CD8-positive, alpha-beta memory T cell (primary cell): ENCODE data around the gene MX1. TPM values are rescaled to one million over a fixed set of nuclear protein-coding genes. Genes with fewer than 3 reads are reported as not detected.
A peak's percentile ranks its signal among the peaks of the same experiment; 100 is the strongest.

Experiments used
- CTCF ChIA-PET: fragments of 350-600 bp; sonication (Branson Sonifier 250); formaldehyde crosslinking; loops from one replicate; lab custom pipeline; 2021; ENCODE audit warnings: antibody characterized with exemption; lab: Charles Lee
- POLR2A ChIA-PET: fragments of 350-600 bp; sonication (Branson Sonifier 250); formaldehyde crosslinking; loops from one replicate; lab custom pipeline; 2021; ENCODE audit warnings: antibody characterized with exemption; lab: Charles Lee
- DNase-seq, 5 donors: peaks; one replicate each; pipeline versions ENCODE4 v3.0.0 to v3.0.0-alpha.2; 2020 to 2022; ENCODE audit warnings: mixed read lengths in 1 of 5
- H3K27ac ChIP-seq: one replicate; pipeline ENCODE4 v1.7.0; 2013; ENCODE audit warnings: low read depth, mild to moderate bottlenecking, low read length, moderate library complexity
- H3K27me3 ChIP-seq: 2 replicates; pipeline ENCODE4 v1.7.0; 2013; ENCODE audit warnings: low read length, mild to moderate bottlenecking; ENCODE audit not compliant: insufficient read depth, poor library complexity, severe bottlenecking
- H3K36me3 ChIP-seq: 2 replicates; pipeline ENCODE4 v1.7.0; 2013; ENCODE audit warnings: mild to moderate bottlenecking, low read length, moderate library complexity; ENCODE audit not compliant: insufficient read depth
- H3K4me1 ChIP-seq: 2 replicates; pipeline ENCODE4 v1.7.0; 2013; ENCODE audit warnings: mild to moderate bottlenecking, low read length, moderate library complexity; ENCODE audit not compliant: insufficient read depth
- H3K4me3 ChIP-seq: 2 replicates; pipeline ENCODE4 v1.7.0; 2013; ENCODE audit warnings: mild to moderate bottlenecking, low read length
- H3K9me3 ChIP-seq: 2 replicates; pipeline ENCODE4 v1.7.0; 2013; ENCODE audit warnings: mild to moderate bottlenecking, low read length
- H3K27ac Mint-ChIP-seq, 8 donors: one replicate each; pipeline ENCODE4 v1.8.0; 2020 to 2021; ENCODE audit warnings: mixed read lengths in 8 of 8, mild to moderate bottlenecking in 6 of 8, inconsistent platforms in 3 of 8, moderate library complexity in 3 of 8
- H3K27me3 Mint-ChIP-seq, 2 donors: one replicate each; pipeline ENCODE4 v1.8.0; 2020 to 2021; ENCODE audit warnings: mixed read lengths in 2 of 2, mild to moderate bottlenecking in 1 of 2, moderate library complexity in 1 of 2
- H3K36me3 Mint-ChIP-seq, 3 donors: one replicate each; pipeline ENCODE4 v1.8.0; 2020 to 2021; ENCODE audit warnings: mixed read lengths in 3 of 3, inconsistent platforms in 1 of 3, mild to moderate bottlenecking in 1 of 3
- H3K4me1 Mint-ChIP-seq, 3 donors: one replicate each; pipeline ENCODE4 v1.8.0; 2020 to 2021; ENCODE audit warnings: mixed read lengths in 3 of 3, inconsistent platforms in 1 of 3, mild to moderate bottlenecking in 1 of 3
- H3K4me3 Mint-ChIP-seq, 7 donors: one replicate each; pipeline ENCODE4 v1.8.0; 2020 to 2021; ENCODE audit warnings: mixed read lengths in 7 of 7, mild to moderate bottlenecking in 6 of 7, moderate library complexity in 4 of 7, inconsistent platforms in 2 of 7
- H3K9me3 Mint-ChIP-seq, 5 donors: one replicate each; pipeline ENCODE4 v1.8.0; 2020 to 2022; ENCODE audit warnings: mixed read lengths in 5 of 5, mild to moderate bottlenecking in 3 of 5, moderate library complexity in 2 of 5, inconsistent platforms in 1 of 5
- polyA plus RNA-seq: library from polyadenylated mRNA; unstranded; fragments of 300-500 nt; fragmentation: Illumina TruSeq; gene quantifications from one replicate; pipeline ENCODE4 v1.2.3, GENCODE V29; 2021
- total RNA-seq, 2 experiments: library from RNA; stranded (reverse); gene quantifications; one replicate each; pipeline ENCODE4 v1.2.3, GENCODE V29; 2021

Gene MX1
- total and polyA plus RNA-seq, 3 experiments from 2014 or later = 10.5 to 75.9 (median 10.6) TPM

GRCh38 chr21:41446586-41446985 lies 20.5 kb downstream of the MX1 start:
- no peaks in the 10 kb centered on the region for H3K27me3 Mint-ChIP-seq
- no peak overlapping the region for H3K4me3 Mint-ChIP-seq
- peaks cover 51% of the 10 kb centered on the region for H3K36me3 ChIP-seq
- no peaks in the 10 kb centered on the region for H3K4me1 ChIP-seq
- H3K9me3 ChIP-seq = no peaks in the 10 kb centered on the region
- peaks cover 18 to 94% (median 52%) of the 10 kb centered on the region in 3 donors for H3K36me3 Mint-ChIP-seq
- ChIA-PET CTCF (no interaction called here), POLR2A (no interaction called here)
- H3K27ac ChIP-seq = no peak overlapping the region
- H3K4me3 ChIP-seq = no peak overlapping the region
- H3K9me3 Mint-ChIP-seq = no peaks in the 10 kb centered on the region
- H3K27ac Mint-ChIP-seq = no peak overlapping the region
- no peaks in the 10 kb centered on the region for H3K4me1 Mint-ChIP-seq
- DNase-seq = no peak
- H3K27me3 ChIP-seq = no peaks in the 10 kb centered on the region

- H3K36me3 ChIP-seq = peaks cover 46% of the 10 kb centered on the region
- DNase-seq = no peak
- POLR2A ChIA-PET = no interaction called here
- no peaks in the 10 kb centered on the region for H3K27me3 ChIP-seq
- Mint-ChIP-seq H3K27ac (peak overlapping the region in 1 of 8 donors; percentile 36), H3K4me3 (no peak overlapping the region), H3K27me3 (no peaks in the 10 kb centered on the region), H3K36me3 (peaks cover 17 to 94% (median 46%) of the 10 kb centered on the region in 3 donors), H3K9me3 (no peaks in the 10 kb centered on the region), H3K4me1 (no peaks in the 10 kb centered on the region)
- no peak overlapping the region for H3K27ac ChIP-seq
- H3K9me3 ChIP-seq = no peaks in the 10 kb centered on the region
- no peak overlapping the region for H3K4me3 ChIP-seq
- H3K4me1 ChIP-seq = no peaks in the 10 kb centered on the region
- CTCF ChIA-PET = no interaction called here
These were observed 21.3 kb downstream of the MX1 start for GRCh38 chr21:41447356-41447755.

- no peak for DNase-seq
- Mint-ChIP-seq H3K27ac (peak overlapping the region in 1 of 8 donors; percentile 55), H3K27me3 (no peaks in the 10 kb centered on the region), H3K36me3 (peaks cover 6 to 96% (median 35%) of the 10 kb centered on the region in 3 donors), H3K4me3 (no peak overlapping the region), H3K4me1 (no peaks in the 10 kb centered on the region), H3K9me3 (no peaks in the 10 kb centered on the region)
- Histone ChIP-seq H3K4me3 (no peak overlapping the region), H3K4me1 (no peaks in the 10 kb centered on the region), H3K27ac (no peak overlapping the region), H3K36me3 (peaks cover 47% of the 10 kb centered on the region), H3K9me3 (no peaks in the 10 kb centered on the region), H3K27me3 (no peaks in the 10 kb centered on the region)
- CTCF ChIA-PET = interaction anchor here (1.2 kb wide), 1 partner anchor 9 kb away, joined by 3 read pairs; no protein-coding TSS in a partner anchor
- POLR2A ChIA-PET = no interaction called here
These were observed 23.6 kb downstream of the MX1 start for GRCh38 chr21:41449613-41450012.

GRCh38 chr21:41451753-41452676 lies 26.0 kb downstream of the MX1 start:
- no peaks in the 10 kb centered on the region for H3K27me3 ChIP-seq
- H3K9me3 Mint-ChIP-seq = no peaks in the 10 kb centered on the region
- peaks cover 0 to 93% (median 23%) of the 10 kb centered on the region in 3 donors for H3K36me3 Mint-ChIP-seq
- H3K4me1 ChIP-seq = no peaks in the 10 kb centered on the region
- H3K36me3 ChIP-seq = peaks cover 25% of the 10 kb centered on the region
- CTCF ChIA-PET = interaction anchor here (1.3 to 8.9 kb wide), 3 partner anchors 8 to 169 kb away, joined by 3 to 92 read pairs (median 7); no protein-coding TSS in a partner anchor
- H3K27me3 Mint-ChIP-seq = no peaks in the 10 kb centered on the region
- H3K4me1 Mint-ChIP-seq = no peaks in the 10 kb centered on the region
- H3K27ac ChIP-seq = no peak overlapping the region
- no peak overlapping the region for H3K4me3 Mint-ChIP-seq
- H3K4me3 ChIP-seq = no peak overlapping the region
- H3K27ac Mint-ChIP-seq = peak overlapping the region in 4 of 8 donors; percentile 47 to 71 (median 52)
- no peak for DNase-seq
- POLR2A ChIA-PET = no interaction called here
- H3K9me3 ChIP-seq = no peaks in the 10 kb centered on the region

- POLR2A ChIA-PET = no interaction called here
- Mint-ChIP-seq H3K4me3 (no peak overlapping the region), H3K9me3 (no peaks in the 10 kb centered on the region), H3K27ac (peak overlapping the region in 5 of 8 donors; percentile 29 to 77 (median 43)), H3K27me3 (no peaks in the 10 kb centered on the region), H3K4me1 (no peaks in the 10 kb centered on the region), H3K36me3 (peaks cover 0 to 93% (median 22%) of the 10 kb centered on the region in 3 donors)
- peaks cover 21% of the 10 kb centered on the region for H3K36me3 ChIP-seq
- CTCF ChIA-PET = interaction anchor here (8.9 kb wide), 1 partner anchor 170 kb away, joined by 92 read pairs; no protein-coding TSS in a partner anchor
- H3K4me1 ChIP-seq = no peaks in the 10 kb centered on the region
- no peak for DNase-seq
- H3K4me3 ChIP-seq = no peak overlapping the region
- no peaks in the 10 kb centered on the region for H3K27me3 ChIP-seq
- no peak overlapping the region for H3K27ac ChIP-seq
- H3K9me3 ChIP-seq = no peaks in the 10 kb centered on the region
These were observed 27.2 kb downstream of the MX1 start for GRCh38 chr21:41453198-41453597.

GRCh38 chr21:41453761-41454160 lies 27.7 kb downstream of the MX1 start:
- H3K36me3 Mint-ChIP-seq = peaks cover 0 to 93% (median 22%) of the 10 kb centered on the region in 3 donors
- no peaks in the 10 kb centered on the region for H3K27me3 Mint-ChIP-seq
- DNase-seq = no peak
- no peaks in the 10 kb centered on the region for H3K9me3 Mint-ChIP-seq
- H3K9me3 ChIP-seq = no peaks in the 10 kb centered on the region
- H3K4me3 Mint-ChIP-seq = no peak overlapping the region
- ChIA-PET CTCF (interaction anchor here (8.9 kb wide), 1 partner anchor 171 kb away, joined by 92 read pairs; no protein-coding TSS in a partner anchor), POLR2A (no interaction called here)
- peak overlapping the region in 5 of 8 donors; percentile 15 to 77 (median 43) for H3K27ac Mint-ChIP-seq
- H3K4me1 ChIP-seq = no peaks in the 10 kb centered on the region
- no peak overlapping the region for H3K4me3 ChIP-seq
- H3K36me3 ChIP-seq = peaks cover 21% of the 10 kb centered on the region
- no peak overlapping the region for H3K27ac ChIP-seq
- no peaks in the 10 kb centered on the region for H3K4me1 Mint-ChIP-seq
- H3K27me3 ChIP-seq = no peaks in the 10 kb centered on the region

- Mint-ChIP-seq H3K9me3 (peaks cover 0 to 3% (median 0%) of the 10 kb centered on the region in 5 donors), H3K27ac (peak overlapping the region in 1 of 8 donors; percentile 8), H3K27me3 (no peaks in the 10 kb centered on the region), H3K4me1 (peaks cover 0 to 7% (median 0%) of the 10 kb centered on the region in 3 donors), H3K4me3 (no peak overlapping the region), H3K36me3 (peaks cover 0 to 67% (median 20%) of the 10 kb centered on the region in 3 donors)
- CTCF ChIA-PET = interaction anchor here (8.9 kb wide), 1 partner anchor 175 kb away, joined by 92 read pairs; no protein-coding TSS in a partner anchor
- Histone ChIP-seq H3K27ac (no peak overlapping the region), H3K27me3 (no peaks in the 10 kb centered on the region), H3K9me3 (no peaks in the 10 kb centered on the region), H3K4me1 (no peaks in the 10 kb centered on the region), H3K4me3 (no peak overlapping the region), H3K36me3 (peaks cover 8% of the 10 kb centered on the region)
- POLR2A ChIA-PET = no interaction called here
- no peak for DNase-seq
These were observed 32.1 kb downstream of the MX1 start for GRCh38 chr21:41458121-41458520.

- Mint-ChIP-seq H3K27ac (peak overlapping the region in 1 of 8 donors; percentile 2), H3K9me3 (peaks cover 0 to 3% (median 0%) of the 10 kb centered on the region in 5 donors), H3K4me1 (peaks cover 0 to 7% (median 0%) of the 10 kb centered on the region in 3 donors), H3K4me3 (no peak overlapping the region), H3K36me3 (peaks cover 0 to 62% (median 18%) of the 10 kb centered on the region in 3 donors), H3K27me3 (no peaks in the 10 kb centered on the region)
- no peak for DNase-seq
- CTCF ChIA-PET = interaction anchor here (0.8 to 8.9 kb wide), 3 partner anchors 9 to 175 kb away, joined by 3 to 92 read pairs (median 4); no protein-coding TSS in a partner anchor
- Histone ChIP-seq H3K4me1 (no peaks in the 10 kb centered on the region), H3K9me3 (no peaks in the 10 kb centered on the region), H3K4me3 (no peak overlapping the region), H3K36me3 (peaks cover 4% of the 10 kb centered on the region), H3K27ac (no peak overlapping the region), H3K27me3 (no peaks in the 10 kb centered on the region)
- POLR2A ChIA-PET = no interaction called here
These were observed 32.5 kb downstream of the MX1 start for GRCh38 chr21:41458559-41458958.
